Hepatic stellate cell (primary cell): ENCODE results near the gene ACSF3.

ENCODE experiments used
- DNase-seq: peaks from one replicate; pipeline ENCODE4 v3.0.0; 2011; ENCODE audit warnings: low spot score

The ACSF3 gene

GRCh38 chr16:89145406-89146161 is 51.9 kb downstream of the ACSF3 start:
- no peak for DNase-seq

GRCh38 chr16:89146211-89147005 is 52.8 kb downstream of the ACSF3 start:
- DNase-seq = no peak

DNA sequence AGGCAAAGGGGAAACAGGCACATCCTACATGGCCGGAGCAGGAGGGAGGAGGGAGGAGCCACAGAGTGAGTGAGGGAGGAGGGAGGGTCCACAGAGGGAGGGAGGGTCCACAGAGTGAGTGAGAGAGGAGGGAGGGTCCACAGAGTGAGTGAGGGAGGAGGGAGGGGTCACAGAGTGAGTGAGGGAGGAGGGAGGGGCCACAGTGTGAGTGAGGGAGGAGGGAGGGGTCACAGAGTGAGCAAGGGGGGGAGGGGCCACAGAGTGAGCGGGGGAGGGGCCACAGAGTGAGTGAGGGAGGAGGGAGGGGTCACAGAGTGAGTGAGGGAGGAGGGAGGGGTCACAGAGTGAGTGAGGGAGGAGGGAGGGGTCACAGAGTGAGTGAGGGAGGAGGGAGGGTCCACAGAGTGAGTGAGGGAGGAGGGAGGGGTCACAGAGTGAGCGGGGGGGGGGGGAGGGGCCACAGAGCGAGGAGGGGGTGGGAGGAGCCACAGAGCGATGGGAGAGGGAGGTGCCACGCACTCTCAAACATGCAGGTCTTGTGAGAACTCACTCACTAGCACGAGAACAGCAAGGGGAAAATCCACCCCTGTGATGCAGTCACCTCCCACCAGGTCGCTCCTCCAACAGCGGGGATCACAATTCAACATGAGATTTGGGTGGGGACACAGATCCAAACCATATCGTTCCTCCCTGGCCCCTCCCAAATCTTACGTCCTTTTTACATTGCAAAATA is 53.6 kb downstream of the ACSF3 start:
- DNase-seq = no peak

- DNase-seq = no peak
Observed at GRCh38 chr16:89149386-89149785, 55.7 kb downstream of the ACSF3 start.

DNA sequence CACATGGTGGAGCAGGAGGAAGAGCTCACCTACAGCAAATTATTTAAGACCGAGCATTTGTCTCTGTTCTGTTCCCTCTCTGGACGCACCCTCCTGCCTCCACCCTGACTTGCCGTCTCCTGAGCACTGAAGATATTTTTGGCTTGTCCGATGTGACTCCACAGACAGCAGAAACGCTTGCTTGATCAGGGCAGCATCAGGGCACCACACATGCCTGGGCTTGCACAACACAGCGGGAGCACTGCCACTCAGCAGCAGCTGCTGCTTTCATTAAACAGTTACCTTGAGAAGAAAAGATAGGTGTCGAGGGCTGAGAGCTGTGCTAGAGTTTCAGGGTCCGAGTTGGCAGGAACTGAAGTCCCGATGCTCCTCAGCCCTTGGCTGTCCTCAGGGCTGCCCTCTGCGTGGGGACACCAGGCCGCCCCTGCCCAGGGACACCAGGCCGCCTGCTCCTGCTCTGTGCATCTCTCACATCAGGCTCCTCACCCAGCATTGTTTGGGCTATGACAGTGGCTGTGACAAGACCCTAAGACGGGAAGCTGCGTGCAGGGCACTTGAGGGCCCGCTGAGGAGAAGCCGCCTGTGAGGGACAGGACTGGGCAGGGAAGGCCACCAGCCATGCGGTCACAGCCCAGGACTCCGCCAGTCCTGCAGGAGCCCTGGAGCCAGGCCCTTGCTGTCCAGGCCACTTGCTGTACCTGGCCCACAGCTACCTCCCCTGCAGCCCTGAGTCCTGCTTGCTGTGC is 56.6 kb downstream of the ACSF3 start:
- no peak for DNase-seq

DNA sequence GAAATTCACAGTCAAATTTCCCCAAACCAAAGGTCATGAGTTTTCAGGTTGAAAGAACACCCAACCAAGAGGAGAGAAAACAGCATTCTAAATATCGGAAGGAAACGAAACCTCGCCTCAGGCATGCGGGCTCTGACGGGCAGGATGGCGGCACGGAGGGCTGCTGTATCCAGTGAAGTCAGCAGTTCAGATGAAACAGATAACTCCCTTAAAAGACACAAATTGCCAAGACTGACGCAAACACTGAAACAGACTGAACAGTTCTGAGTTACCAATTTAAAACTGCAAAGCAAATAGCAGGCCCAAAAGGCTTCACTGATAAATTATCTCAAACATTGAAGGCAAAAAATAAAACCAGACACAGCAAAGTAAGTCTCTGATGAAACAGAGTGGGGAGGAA is 57.3 kb downstream of the ACSF3 start:
- DNase-seq = no peak

GRCh38 chr16:89152831-89153700 is 59.4 kb downstream of the ACSF3 start:
- no peak for DNase-seq

DNA sequence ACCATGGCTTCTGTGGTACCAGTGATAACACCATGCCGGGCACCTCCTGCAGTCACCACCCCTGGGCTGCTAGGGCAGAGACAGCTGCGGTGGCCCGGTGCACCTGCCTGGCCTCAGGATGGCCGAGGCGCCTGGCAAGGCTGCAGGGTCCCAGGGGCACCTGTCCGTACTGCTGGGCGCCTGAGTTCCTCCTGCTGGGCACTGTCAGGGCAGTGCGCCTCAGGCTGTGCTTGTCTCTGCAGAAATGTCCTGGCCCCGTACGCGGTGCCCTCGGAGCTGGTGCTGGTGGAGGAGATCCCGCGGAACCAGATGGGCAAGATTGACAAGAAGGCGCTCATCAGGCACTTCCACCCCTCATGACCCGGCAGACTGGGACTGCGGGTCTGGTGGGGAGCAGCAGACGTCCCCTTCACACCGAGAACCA is 60.2 kb downstream of the ACSF3 start:
- DNase-seq = no peak

GRCh38 chr16:89154390-89155183 is 60.9 kb downstream of the ACSF3 start:
- no peak for DNase-seq

GRCh38 chr16:89155184-89155679 is 61.6 kb downstream of the ACSF3 start:
- peak; percentile 83 for DNase-seq

GRCh38 chr16:89155851-89156739 is 62.4 kb downstream of the ACSF3 start:
- DNase-seq = no peak

- no peak for DNase-seq
Observed at GRCh38 chr16:89156740-89157645, 63.3 kb downstream of the ACSF3 start.

DNA sequence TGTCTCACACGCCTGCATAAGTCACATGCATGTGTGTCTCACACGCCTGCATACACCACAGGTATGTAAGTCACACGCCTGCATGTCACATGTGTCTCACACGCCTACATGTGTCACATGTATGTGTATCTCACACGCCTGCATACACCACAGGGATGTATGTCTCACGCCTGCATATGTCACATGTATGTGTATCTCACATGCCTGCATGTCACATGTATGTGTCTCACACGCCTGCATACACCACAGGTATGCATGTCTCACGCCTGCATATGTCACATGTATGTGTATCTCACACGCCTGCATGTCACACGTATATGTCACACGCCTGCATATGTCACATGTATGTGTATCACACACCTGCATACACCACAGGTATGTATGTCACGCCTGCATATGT is 64.1 kb downstream of the ACSF3 start:
- no peak for DNase-seq

- no peak for DNase-seq
Observed at GRCh38 chr16:89159066-89159849, 65.6 kb downstream of the ACSF3 start.

GRCh38 chr16:89159850-89160354 is 66.2 kb downstream of the ACSF3 start:
- no peak for DNase-seq

GRCh38 chr16:89160977-89161701 is 67.5 kb downstream of the ACSF3 start:
- DNase-seq = no peak
